NCI-H1930 (cell line): ENCODE results near the gene TTYH2.
"Not testable (repeated sequence)": the region's sequence is repeated elsewhere in the genome, so short reads cannot be mapped to it uniquely, and the experiment has no call there.

Experiments used
- DNase-seq, 2 experiments: peaks; one replicate each; lab custom pipeline; 2025; lab: John Stamatoyannopoulos, UW

The TTYH2 gene

DNA sequence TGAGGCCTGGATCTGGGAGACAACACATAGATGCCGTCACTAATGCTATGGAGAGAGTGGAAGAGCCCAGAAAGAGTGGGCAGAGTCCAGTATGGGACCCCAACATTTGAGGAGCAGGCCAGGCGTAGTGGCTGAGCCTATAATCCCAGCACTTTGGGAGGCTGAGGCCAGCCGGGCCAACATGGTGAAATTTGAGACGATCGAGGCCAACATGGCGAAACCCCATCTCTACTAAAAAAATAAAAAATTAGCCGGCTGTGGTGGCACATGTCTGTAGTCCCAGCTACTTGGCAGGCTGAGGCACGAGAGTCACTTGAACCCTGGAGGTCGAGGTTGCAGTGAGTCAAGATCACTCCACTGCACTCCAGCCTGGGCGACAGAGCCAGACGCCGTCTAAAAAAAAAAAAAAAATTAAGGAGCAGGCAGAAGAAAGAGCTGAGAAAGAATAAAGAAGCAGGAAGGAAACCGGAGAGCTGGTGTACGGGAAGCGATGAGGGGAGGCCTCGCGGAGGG is 54.7 kb downstream of the TTYH2 start:
- no peak for DNase-seq

GRCh38 chr17:74268558-74268957 is 55.2 kb downstream of the TTYH2 start:
- DNase-seq: no peak

DNA sequence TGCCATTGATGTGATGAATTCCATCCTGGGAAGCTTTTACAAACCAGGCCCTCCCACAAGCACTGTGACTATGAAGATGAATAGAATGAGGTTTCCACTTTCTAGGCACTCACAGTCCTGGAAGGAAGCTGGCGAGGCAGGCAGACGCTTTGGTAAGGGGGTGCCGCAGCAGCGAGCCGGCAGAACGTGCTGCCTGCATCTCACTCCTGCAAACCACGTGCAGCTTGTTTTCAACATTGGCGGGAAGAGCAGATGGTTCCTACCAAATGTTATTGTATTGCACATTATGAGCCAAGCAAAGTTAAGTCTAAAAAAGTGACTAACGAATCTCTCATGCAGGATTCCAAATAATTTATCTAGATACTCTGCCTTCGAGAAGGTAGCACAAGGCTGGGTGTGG is 57.0 kb downstream of the TTYH2 start:
- no peak for DNase-seq

- no peak for DNase-seq
Observed at GRCh38 chr17:74271281-74271680, 57.9 kb downstream of the TTYH2 start.

DNA sequence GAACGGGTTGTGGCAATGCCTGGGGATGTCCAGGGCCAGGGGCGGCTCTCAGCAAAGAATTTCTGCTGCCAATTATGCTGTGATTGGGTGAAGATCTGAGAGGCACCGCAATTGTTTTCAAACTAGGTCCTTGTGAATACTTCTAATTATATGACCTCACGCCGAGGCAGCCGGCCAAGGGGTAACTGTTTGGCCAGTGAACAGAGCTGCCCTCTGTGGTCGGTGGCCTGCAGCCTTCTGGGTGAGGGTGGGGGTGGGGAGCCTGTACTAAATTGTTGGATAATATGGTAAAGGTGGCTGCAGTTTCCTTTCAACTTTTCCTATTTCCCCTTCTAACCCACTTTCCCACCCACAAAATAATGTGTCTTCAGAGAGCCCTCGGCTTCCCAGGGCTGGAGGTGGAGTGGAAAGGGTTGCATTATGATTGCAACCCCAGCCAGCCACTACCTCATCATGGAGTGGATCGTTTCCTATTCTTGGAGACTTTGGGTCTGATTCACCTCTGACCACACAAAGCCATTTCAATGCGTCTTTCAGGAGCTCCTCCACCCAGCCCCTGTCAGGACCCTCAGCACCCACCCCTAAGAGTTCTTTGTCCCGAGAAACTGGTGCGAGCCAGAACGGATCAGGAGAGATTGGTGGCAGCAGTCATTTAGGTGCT is 58.7 kb downstream of the TTYH2 start:
- DNase-seq: no peak

GRCh38 chr17:74272731-74273201 is 59.4 kb downstream of the TTYH2 start:
- DNase-seq: no peak

- peak; percentile 36 for DNase-seq
Observed at GRCh38 chr17:74274060-74274708, 60.8 kb downstream of the TTYH2 start, which contains the start of gene DNAI2. DNAI2 (plus strand) TSS chr17:74274234; CDS start chr17:74281818, 7,584 bp downstream.

GRCh38 chr17:74274709-74275340 is 61.5 kb downstream of the TTYH2 start:
- no peak for DNase-seq

- no peak for DNase-seq
Observed at GRCh38 chr17:74276051-74276476, 62.7 kb downstream of the TTYH2 start.

DNA sequence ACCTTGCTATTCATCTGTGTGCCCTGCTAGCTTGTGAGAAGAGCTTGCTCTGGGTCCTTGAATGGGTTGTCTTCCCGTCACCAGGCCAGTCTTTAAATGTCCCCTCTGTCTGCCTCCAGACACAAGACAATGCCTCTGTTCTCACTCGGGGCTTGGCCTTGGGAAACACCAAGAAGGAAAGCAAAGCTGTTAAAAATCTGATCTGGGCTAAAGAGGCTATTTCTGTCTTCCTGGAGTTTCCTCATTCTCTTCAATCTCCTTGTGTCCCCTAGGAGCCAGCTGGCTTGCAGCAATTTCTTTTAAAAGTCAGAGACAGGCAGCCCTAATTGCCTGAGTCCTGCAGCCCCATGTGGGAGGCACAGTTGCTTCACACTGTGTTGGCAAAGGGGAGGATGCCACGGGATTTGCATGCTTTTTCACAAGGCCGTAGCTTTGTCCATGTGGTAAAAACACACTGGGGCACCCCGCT is 63.2 kb downstream of the TTYH2 start:
- no peak for DNase-seq

DNA sequence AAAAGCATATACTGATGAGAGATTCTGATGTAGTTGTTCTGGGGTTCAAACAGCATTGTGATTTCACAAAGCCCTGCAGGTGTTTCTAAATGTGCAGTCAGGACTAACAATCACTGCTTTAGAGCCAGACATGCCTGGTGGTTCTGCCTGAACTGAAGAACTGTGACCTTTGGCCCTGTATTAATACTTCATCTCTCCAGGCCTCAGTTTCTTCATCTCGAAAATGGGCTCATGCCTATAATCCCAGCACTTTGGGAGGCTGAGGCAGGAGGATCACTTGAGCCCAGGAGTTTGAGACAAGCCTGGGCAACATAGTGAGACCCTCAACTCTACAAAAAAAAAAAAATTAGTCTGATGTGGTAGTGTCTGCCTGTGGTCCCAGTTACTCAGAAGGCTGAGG is 64.6 kb downstream of the TTYH2 start:
- no peak for DNase-seq

DNA sequence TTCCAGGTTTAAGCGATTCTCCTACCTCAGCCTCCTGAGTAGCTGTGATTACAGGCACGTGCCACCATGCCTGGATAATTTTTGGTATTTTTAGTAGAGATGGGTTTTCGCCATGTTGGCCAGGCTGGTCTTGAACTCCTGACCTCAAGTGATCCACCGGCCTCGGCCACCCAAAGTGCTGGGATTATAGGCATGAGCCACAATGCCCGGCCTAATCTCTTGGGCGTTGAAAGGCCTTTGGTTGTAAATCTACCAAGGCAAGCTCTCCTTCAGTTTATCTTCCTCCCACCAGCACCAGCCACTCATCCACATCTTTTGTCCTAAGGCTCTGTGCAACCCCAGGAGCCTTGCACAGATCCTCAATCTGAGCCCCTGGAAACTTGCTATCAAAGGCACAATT is 66.2 kb downstream of the TTYH2 start:
- DNase-seq: not testable (repeated sequence)

- DNase-seq: no peak
Observed at GRCh38 chr17:74280093-74280513, 66.7 kb downstream of the TTYH2 start.

DNA sequence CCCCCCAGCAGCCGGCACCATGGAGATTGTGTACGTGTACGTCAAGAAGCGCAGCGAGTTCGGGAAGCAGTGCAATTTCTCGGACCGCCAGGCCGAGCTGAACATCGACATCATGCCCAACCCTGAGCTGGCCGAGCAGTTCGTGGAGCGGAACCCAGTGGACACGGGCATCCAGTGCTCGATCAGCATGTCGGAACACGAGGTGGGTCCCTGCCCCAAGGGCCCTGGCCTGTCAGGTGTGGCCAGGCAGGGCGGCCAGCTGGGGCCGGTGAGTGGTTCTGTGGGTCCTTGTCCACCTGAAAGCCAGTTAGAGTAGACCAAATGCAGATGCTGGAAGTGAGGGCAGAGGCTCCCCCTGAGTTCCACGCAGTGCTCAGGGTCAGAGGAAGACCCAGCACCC is 68.4 kb downstream of the TTYH2 start:
- no peak for DNase-seq

GRCh38 chr17:74282274-74282586 is 68.9 kb downstream of the TTYH2 start:
- DNase-seq: not testable (repeated sequence)

GRCh38 chr17:74282587-74283370 is 69.4 kb downstream of the TTYH2 start:
- no peak for DNase-seq

- no peak for DNase-seq
Observed at GRCh38 chr17:74283371-74283673, 70.0 kb downstream of the TTYH2 start.

- no peak for DNase-seq
Observed at GRCh38 chr17:74287031-74287602, 73.7 kb downstream of the TTYH2 start.

- DNase-seq: no peak
Observed at GRCh38 chr17:74288785-74289184, 75.4 kb downstream of the TTYH2 start.

GRCh38 chr17:74289688-74290087 is 76.3 kb downstream of the TTYH2 start:
- no peak for DNase-seq

DNA sequence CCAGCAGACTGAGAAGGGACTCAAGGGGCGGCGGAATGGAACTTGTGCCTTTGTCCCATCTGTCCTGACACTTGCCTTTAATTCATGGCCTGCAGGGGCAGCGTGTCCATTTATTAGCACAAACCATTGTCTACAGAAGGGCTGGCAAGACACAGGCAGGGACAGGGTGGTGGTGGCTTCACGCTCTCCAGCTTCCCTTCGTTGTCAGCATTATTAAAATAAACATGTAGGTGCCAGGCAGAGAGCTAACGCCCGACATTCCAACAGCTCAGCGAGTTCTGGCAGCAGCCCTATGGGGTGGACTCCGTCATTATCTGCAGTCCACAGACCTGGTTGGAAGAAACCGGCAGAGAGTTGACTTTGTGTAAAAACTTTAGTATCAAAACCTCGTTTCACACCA is 77.0 kb downstream of the TTYH2 start:
- DNase-seq: no peak

- DNase-seq: no peak
Observed at GRCh38 chr17:74292495-74292894, 79.1 kb downstream of the TTYH2 start.
